Heart right ventricle (tissue), 16 donors: Measurements from ENCODE around the gene PRRT1B. TPM values are rescaled to one million over a fixed set of nuclear protein-coding genes. Genes with fewer than 3 reads are reported as not detected.

Source experiments
- ATAC-seq, 8 donors: fragments of 200-7000 bp; cut with Tn5 transposase; one replicate each; pipeline ENCODE4 v1.9.1; 2020; ENCODE audit warnings: mild to moderate bottlenecking in 8 of 8, moderate library complexity in 8 of 8, moderate number of reproducible peaks in 1 of 8
- DNase-seq, 2 donors: peaks; one replicate each; pipeline ENCODE4 v3.0.0-alpha.2; 2020
- H3K27ac ChIP-seq, 10 donors: fragments of 200-600 bp; sonication (generic) in 2 of 10; one replicate each; pipeline versions ENCODE4 v1.5.0 to v1.8.0; 2020 to 2022; ENCODE audit warnings: mild to moderate bottlenecking in 3 of 10
- H3K27me3 ChIP-seq, 7 donors: fragments of 200-600 bp; one replicate each; pipeline ENCODE4 v1.8.0; 2021 to 2022; ENCODE audit warnings: mild to moderate bottlenecking in 2 of 7
- H3K36me3 ChIP-seq, 9 donors: fragments of 200-600 bp; sonication (generic) in 1 of 9; one replicate each; pipeline versions ENCODE4 v1.5.0 to v1.8.0; 2020 to 2022; ENCODE audit warnings: mild to moderate bottlenecking in 2 of 9
- H3K4me1 ChIP-seq, 9 donors: fragments of 200-600 bp; sonication (generic) in 1 of 9; one replicate each; pipeline versions ENCODE4 v1.5.0 to v1.8.0; 2020 to 2022; ENCODE audit warnings: mild to moderate bottlenecking in 4 of 9
- H3K4me3 ChIP-seq, 10 donors: fragments of 200-600 bp; sonication (generic) in 2 of 10; one replicate each; pipeline versions ENCODE4 v1.5.0 to v1.8.0; 2020 to 2022; ENCODE audit warnings: mild to moderate bottlenecking in 7 of 10, moderate library complexity in 2 of 10
- H3K9me3 ChIP-seq, 11 donors: fragments of 200-600 bp in 10 of 11; sonication (generic) in 2 of 11; one replicate each; pipeline versions ENCODE4 v1.5.0 to v1.8.0; 2013 to 2022; ENCODE audit warnings: mild to moderate bottlenecking in 2 of 11, control low read depth in 1 of 11, moderate library complexity in 1 of 11
- WGBS, 2 donors: extraction: QIAGEN DNeasy Blood & Tissue Kit; methylation state at CpG; one replicate each; pipeline ENCODE4 v1.1.7; 2013; ENCODE audit warnings: inconsistent platforms in 1 of 2; 5-methylcytosine and 5-hydroxymethylcytosine counted together
- intact Hi-C, 10 donors: fragments of 100-400 bp; cut with DNase I; formaldehyde crosslinking; loops; one replicate each; pipeline versions ENCODE4 v1.11.1 to v1.14.2; 2022
- polyA plus RNA-seq, 2 donors: library from polyadenylated mRNA; stranded (reverse); fragments of 200-250 nt; gene quantifications; one replicate each; pipeline ENCODE4 v1.2.3, GENCODE V29; 2013
- total RNA-seq, 10 donors: library from RNA; stranded (reverse); fragmentation: NEBNext Ultra II Directional in 3 of 10; extraction: Animal tissue kit (Norgen Biotek cat#: 25700) in 3 of 10; gene quantifications; one replicate each; pipeline versions ENCODE4 v1.2.1 to v1.2.4, GENCODE V29; 2021 to 2023
- TF ChIP-seq, protein P1 (sequence below), 9 donors: fragments of 200-600 bp; sonication (generic) in 2 of 9; IDR thresholded peaks; one replicate each; pipeline versions ENCODE4 v1.5.0 to v1.8.0; 2021 to 2022; ENCODE audit warnings: antibody characterized with exemption in 9 of 9, mild to moderate bottlenecking in 5 of 9, moderate library complexity in 1 of 9
- donor health status: Arrhythmogenic right ventricular cardiomyopathy.
- donor health status: ischemic (EF 13 %, LVEDD 7.1; RV severe dilation, severe dysfunction).
- donor health status: healthy with polysubstance abuse.
- donor health status: DM: no; HTN: yes; CAD: no.
- donor health status: DM: no; HTN: no; CAD: no.
- donor health status: ischemic (EF 25% LVEDD 6.9; RV normal size, moderate dysfunction).
- donor health status: ischemic (EF 25% LVEDD 5.7; RV mildly dilated, moderate dysfunction).
- donor health status: healthy.
- donor health status: DM: yes; HTN: yes; CAD: no.
- donor health status: Ischemic cardiomyopathy.
- donor health status: ischemic (EF 35%, LVEDD 5.7; RV mildly dilated, moderate dysfunction).
- donor health status: nonischemic (EF 11% LVEDD 7.7; RV severe dilation, severe dysfunction).
- donor health status: DM: yes; HTN: yes; CAD: no.
- donor health status: PGD.
- donor health status: ischemic (EF 29% LVEDD 5.4; RV normal size, mild dysfunction).
- donor health status: nonischemic (EF 23%, LVEDD 6.1; RV moderate dilation, normal function).

Gene PRRT1B
- total and polyA plus RNA-seq, 12 donors = not detected

DNA sequence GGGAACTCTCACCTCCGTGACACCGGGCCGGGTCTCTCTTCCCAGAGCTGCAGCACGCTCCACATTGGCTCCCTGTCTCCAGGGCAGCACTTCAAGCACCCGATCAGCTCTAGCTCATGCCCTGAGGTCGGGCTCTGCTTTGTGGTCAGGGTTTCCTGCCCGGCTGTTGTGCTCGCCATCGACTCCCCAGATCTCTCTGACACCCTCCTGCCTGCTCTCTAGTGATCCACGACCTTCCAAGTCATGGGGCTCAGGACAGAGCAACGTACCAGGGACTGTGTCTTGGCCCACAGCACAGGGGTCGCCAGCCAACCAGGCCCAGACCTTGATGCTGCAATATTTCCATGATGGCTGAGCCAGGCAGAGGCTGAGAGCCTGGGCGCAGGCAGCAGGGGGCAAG lies 45.1 kb downstream of the PRRT1B start:
- Histone ChIP-seq H3K4me3 (no peak overlapping the region), H3K4me1 (peaks cover 0 to 29% (median 4%) of the 10 kb centered on the region in 9 donors), H3K27me3 (no peaks in the 10 kb centered on the region), H3K9me3 (no peaks in the 10 kb centered on the region), H3K27ac (peak overlapping the region in 1 of 10 donors; percentile 50), H3K36me3 (peaks cover 0 to 89% (median 47%) of the 10 kb centered on the region in 9 donors)
- intact Hi-C loops = loop anchor here in 4 of 10 donors (2.0 to 5.0 kb wide), 2 partner anchors 150 to 152 kb away; partner anchors contain the start of gene RAPGEF1 (in 4 of the 4)
- TF ChIP-seq, protein P1, sequence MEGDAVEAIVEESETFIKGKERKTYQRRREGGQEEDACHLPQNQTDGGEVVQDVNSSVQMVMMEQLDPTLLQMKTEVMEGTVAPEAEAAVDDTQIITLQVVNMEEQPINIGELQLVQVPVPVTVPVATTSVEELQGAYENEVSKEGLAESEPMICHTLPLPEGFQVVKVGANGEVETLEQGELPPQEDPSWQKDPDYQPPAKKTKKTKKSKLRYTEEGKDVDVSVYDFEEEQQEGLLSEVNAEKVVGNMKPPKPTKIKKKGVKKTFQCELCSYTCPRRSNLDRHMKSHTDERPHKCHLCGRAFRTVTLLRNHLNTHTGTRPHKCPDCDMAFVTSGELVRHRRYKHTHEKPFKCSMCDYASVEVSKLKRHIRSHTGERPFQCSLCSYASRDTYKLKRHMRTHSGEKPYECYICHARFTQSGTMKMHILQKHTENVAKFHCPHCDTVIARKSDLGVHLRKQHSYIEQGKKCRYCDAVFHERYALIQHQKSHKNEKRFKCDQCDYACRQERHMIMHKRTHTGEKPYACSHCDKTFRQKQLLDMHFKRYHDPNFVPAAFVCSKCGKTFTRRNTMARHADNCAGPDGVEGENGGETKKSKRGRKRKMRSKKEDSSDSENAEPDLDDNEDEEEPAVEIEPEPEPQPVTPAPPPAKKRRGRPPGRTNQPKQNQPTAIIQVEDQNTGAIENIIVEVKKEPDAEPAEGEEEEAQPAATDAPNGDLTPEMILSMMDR (IDR thresholded peaks at IDR 0.05) = no peak
- DNase-seq (no peak), ATAC-seq (peak in 2 of 8 donors; percentile 7 to 8)
- 85 to 87% methylated on average over 13 of the region's 13 CpGs for WGBS, 2 donors

DNA sequence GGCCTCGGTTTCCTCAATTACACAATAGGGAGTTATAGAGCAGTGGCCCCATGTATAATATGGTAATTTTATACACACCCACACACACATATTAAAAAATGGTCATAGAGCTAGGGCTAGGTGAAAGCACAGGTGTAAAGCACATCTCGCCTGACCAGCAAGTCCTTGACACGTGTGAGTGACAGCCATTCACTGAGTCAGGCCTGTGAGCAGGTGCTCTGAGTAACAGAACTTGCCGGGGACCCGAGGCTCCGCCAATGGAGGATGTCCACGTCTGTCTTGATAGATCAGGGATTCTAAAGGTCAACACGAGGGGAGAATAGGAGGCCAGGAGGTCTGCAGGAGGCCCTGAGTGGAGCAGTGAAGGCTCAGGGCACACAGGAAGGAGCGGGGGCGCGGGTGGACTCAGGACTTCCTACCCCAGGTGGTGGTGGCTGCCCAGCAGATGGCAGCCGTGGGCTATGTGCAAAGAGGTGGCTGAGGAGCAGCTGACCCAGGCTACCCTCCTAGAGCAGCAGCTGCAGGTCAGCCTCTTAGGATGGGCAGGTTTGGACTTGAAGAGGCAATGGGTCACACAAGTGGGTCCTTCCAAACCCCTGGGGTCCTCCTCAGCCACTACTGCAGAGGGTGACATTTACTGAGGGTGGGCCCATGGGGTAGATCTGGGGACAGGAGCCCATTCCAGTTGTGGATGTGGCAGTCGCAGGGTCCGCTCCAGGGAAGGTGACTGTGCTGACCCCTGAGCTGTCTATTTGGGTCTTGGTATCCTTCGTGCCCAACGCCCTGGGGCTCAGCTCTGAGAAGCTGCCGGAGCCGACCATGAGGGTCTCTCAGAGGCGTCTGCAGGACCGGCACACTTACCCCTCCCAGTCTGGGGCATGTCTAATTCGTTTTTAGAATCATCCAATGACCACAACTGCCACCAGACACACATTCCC lies 45.9 kb downstream of the PRRT1B start:
- Histone ChIP-seq H3K36me3 (peaks cover 0 to 91% (median 54%) of the 10 kb centered on the region in 9 donors), H3K27me3 (no peaks in the 10 kb centered on the region), H3K9me3 (no peaks in the 10 kb centered on the region), H3K4me1 (peaks cover 0 to 32% (median 4%) of the 10 kb centered on the region in 9 donors), H3K4me3 (no peak overlapping the region), H3K27ac (peak overlapping the region in 1 of 10 donors; percentile 50)
- intact Hi-C loops = loop anchor here in 7 of 10 donors (1.0 to 5.0 kb wide), 3 partner anchors 149 to 151 kb away; partner anchors contain the start of gene RAPGEF1 (in 7 of the 7)
- WGBS, 2 donors = 70 to 73% methylated on average over 21 of the region's 21 CpGs
- ATAC-seq (peak; percentile 85 to 93 (median 90)), DNase-seq (peak; percentile 73 to 86)
- TF ChIP-seq, protein P1 (IDR thresholded peaks at IDR 0.05) = peak; percentile 74 to 92 (median 84)

GRCh38 chr9:131591845-131592208 lies 46.5 kb downstream of the PRRT1B start:
- Histone ChIP-seq H3K27me3 (no peaks in the 10 kb centered on the region), H3K9me3 (no peaks in the 10 kb centered on the region), H3K4me1 (peaks cover 0 to 37% (median 4%) of the 10 kb centered on the region in 9 donors), H3K4me3 (no peak overlapping the region), H3K36me3 (peaks cover 0 to 97% (median 60%) of the 10 kb centered on the region in 9 donors), H3K27ac (peak overlapping the region in 1 of 10 donors; percentile 50)
- ATAC-seq (no peak), DNase-seq (no peak)
- intact Hi-C loops = loop anchor here in 9 of 10 donors (1.0 to 5.0 kb wide), 4 partner anchors 147 to 150 kb away; partner anchors contain the start of gene RAPGEF1 (in 8 of the 9)
- 60 to 77% methylated on average over 6 of the region's 6 CpGs for WGBS, 2 donors
- TF ChIP-seq, protein P1 (IDR thresholded peaks at IDR 0.05) = no peak

- 81 to 86% methylated on average over 15 of the region's 15 CpGs for WGBS, 2 donors
- DNase-seq = no peak
- H3K36me3 ChIP-seq = peaks cover 6 to 100% (median 69%) of the 10 kb centered on the region in 9 donors
- no peak for ATAC-seq
- H3K4me3 ChIP-seq = no peak overlapping the region
- peaks cover 0 to 51% (median 4%) of the 10 kb centered on the region in 9 donors for H3K4me1 ChIP-seq
- no peaks in the 10 kb centered on the region for H3K27me3 ChIP-seq
- H3K27ac ChIP-seq = no peak overlapping the region
- no peaks in the 10 kb centered on the region for H3K9me3 ChIP-seq
- intact Hi-C loops = loop anchor here in 5 of 10 donors (2.0 to 5.0 kb wide), 3 partner anchors 146 to 149 kb away; partner anchors contain the start of gene RAPGEF1 (in 4 of the 5)
- TF ChIP-seq, protein P1 (IDR thresholded peaks at IDR 0.05) = no peak
Measured at GRCh38 chr9:131593091-131593820, 47.9 kb downstream of the PRRT1B start.
